Neural cell (in vitro differentiated cells): ENCODE results near the gene SELENOV.

ENCODE experiments used
- CTCF ChIP-seq: fragments of 450-650 bp; IDR thresholded peaks from 2 replicates; pipeline ENCODE4 v1.5.1; 2014; ENCODE audit warnings: antibody characterized with exemption, mild to moderate bottlenecking, moderate library complexity; ENCODE audit not compliant: poor library complexity, severe bottlenecking
- POLR2AphosphoS5 ChIP-seq: IDR thresholded peaks from 2 replicates; pipeline ENCODE4 v1.6.1; 2012
- SMC3 ChIP-seq: fragments of 450-650 bp; conservative IDR thresholded peaks from 2 replicates; pipeline ENCODE4 v1.6.1; 2014; ENCODE audit warnings: antibody characterized with exemption, mild to moderate bottlenecking, moderate library complexity; ENCODE audit not compliant: poor library complexity
- TAF1 ChIP-seq: IDR thresholded peaks from 2 replicates; pipeline ENCODE4 v1.6.1; 2012; ENCODE audit warnings: low read depth

- TF ChIP-seq CTCF (no peak), SMC3 (no peak), POLR2AphosphoS5 (no peak), TAF1 (no peak)
These were observed 18.9 kb downstream of the SELENOV start for GRCh38 chr19:39533791-39534190.
